GM10266 (cell line): ENCODE measurements around the gene ATP23.

ENCODE experiments used
- DNase-seq: peaks from one replicate; pipeline ENCODE4 v3.0.0; 2012; ENCODE audit errors: extremely low spot score
- TF ChIP-seq, protein P1 (sequence below): IDR thresholded peaks from 2 replicates; pipeline ENCODE4 v1.5.1; 2012; ENCODE audit warnings: mild to moderate bottlenecking, low read depth; ENCODE audit not compliant: control insufficient read depth, insufficient read depth; ENCODE audit errors: missing control alignments

The ATP23 gene

DNA sequence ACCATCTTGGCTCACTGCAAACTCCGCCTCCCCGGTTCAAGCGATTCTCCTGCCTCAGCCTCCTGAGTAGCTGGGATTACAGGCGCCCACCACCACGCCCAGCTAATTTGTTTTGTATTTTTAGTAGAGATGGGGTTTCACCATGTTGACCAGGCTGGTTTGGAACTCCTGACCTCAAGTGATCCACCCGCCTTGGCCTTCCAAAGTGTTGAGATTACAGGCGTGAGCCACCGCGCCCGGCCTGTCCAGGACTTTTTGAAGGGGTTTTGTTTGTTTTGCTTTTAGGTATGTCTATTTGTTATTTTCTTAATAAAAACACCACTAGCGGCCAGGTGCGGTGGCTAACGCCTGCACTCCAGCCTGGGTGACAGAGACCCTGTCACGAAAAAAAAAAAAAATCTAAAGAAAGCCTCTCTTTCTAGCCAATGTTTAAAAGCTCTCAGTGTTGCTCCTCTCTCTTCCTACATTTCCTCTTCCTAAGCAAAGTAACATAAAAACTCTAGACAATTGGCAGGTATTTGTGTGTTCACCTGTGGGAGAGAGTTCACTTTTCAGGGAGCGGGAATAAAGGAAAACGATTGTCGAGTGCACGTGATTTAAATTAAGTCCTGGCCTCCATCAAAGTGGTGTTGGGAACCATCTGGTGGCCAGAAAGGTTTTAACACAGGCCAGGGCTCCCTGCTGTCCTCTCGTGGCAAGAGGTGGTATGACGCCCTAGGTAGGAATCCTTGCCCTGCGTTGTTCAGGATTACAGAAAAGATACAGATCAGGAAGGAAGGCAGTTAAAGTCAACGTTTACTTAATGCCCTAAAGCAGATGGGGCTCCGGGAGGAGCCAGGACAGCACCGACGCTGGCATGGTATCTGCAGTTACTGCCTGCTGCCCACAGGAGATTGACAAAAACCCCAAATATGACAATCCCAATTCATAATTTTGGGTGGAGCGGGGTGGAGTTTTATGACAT lies 36.2 kb upstream of the ATP23 start:
- TF ChIP-seq, protein P1, sequence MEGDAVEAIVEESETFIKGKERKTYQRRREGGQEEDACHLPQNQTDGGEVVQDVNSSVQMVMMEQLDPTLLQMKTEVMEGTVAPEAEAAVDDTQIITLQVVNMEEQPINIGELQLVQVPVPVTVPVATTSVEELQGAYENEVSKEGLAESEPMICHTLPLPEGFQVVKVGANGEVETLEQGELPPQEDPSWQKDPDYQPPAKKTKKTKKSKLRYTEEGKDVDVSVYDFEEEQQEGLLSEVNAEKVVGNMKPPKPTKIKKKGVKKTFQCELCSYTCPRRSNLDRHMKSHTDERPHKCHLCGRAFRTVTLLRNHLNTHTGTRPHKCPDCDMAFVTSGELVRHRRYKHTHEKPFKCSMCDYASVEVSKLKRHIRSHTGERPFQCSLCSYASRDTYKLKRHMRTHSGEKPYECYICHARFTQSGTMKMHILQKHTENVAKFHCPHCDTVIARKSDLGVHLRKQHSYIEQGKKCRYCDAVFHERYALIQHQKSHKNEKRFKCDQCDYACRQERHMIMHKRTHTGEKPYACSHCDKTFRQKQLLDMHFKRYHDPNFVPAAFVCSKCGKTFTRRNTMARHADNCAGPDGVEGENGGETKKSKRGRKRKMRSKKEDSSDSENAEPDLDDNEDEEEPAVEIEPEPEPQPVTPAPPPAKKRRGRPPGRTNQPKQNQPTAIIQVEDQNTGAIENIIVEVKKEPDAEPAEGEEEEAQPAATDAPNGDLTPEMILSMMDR: peak; percentile 100
- peak; percentile 77 for DNase-seq

DNA sequence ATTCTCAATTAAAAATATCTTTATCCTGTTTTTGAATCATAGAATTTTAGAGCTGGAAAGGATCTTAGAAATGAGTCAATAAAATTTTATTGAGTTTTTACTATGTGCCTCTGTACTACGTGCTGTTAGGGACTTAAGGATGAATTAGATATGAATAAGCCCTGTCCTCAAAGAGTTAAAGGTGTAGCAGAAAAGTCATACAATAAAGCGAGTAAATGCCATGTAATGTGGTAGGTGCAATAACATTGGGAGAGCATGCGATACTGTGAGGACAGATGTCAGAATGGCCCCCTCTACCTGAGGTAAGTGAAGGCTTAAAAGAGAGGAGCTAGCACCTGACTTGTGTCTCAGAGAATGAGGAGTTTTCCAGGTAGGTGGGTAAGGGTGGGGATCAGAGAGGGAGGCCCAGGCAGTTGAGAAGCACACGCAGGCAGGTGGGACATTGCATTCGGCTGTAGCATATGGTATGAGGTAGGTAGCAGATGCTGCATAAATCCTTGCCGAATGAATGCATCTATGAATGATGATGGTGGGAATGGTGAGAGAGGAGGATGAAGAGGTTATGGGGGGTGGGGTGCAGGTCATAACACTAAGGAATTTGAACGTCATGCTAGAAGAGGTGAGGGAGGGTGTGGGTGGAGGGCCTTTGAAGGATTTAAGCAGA lies 35.4 kb upstream of the ATP23 start:
- DNase-seq: no peak
- TF ChIP-seq, protein P1: no peak

DNA sequence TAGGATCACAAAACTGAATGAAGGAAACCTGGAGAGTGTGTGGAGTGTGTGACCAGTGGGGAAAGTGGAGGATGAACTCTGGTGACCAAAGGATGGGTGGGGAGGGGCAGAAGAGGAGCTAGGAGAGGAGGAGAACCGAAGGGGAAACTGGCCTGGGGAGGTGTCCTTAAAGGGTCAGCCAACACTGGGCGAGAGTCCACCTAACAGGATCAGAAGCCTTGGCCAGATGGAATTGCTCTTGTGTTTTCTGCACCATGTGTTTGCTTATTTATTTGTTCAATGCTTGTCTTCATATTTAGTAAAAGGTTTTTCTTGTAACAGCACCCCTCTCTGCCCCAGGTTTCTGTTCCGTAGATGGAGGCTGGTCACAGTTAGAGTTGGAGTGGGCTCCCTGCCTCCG lies 34.5 kb upstream of the ATP23 start:
- TF ChIP-seq, protein P1: no peak
- no peak for DNase-seq

DNA sequence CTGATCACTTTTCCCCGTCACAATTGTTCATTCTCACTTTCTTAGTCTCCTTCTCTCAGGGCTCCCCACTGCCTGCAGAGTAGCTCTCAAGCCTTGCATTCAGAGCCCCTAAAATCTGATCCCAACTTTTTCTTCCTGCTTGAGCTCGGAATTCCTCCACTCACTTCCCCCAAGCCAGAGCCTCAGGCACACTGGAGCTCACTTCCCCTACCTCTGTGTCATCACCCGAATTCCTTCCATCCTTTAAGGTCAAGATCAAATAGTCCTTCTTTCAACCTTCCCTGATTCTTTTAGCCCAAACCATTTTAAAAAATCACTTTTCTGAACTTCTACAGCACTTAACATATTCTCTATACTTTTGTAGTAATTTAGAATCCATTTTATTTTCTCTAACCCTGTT lies 34.1 kb upstream of the ATP23 start:
- DNase-seq: no peak
- TF ChIP-seq, protein P1: no peak

DNA sequence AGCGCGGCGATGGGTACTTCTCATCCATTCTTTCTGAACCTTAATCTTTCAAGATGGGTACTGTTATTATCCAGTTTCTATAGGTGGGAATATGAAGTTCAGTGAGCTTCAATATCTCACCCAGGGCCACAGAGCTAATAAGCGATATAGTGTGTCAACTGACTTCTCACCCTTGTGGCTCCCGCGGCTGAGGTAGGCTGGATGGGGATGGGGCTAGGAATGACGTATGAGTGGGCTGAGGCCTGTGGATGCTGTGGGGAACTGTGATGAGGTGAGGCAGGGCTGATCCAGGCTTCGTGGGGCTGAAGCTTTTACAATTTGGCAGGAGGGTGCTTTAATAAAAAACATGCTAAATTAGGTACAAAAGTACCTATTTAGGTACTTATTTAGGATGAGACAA lies 32.9 kb upstream of the ATP23 start:
- TF ChIP-seq, protein P1: no peak
- no peak for DNase-seq

DNA sequence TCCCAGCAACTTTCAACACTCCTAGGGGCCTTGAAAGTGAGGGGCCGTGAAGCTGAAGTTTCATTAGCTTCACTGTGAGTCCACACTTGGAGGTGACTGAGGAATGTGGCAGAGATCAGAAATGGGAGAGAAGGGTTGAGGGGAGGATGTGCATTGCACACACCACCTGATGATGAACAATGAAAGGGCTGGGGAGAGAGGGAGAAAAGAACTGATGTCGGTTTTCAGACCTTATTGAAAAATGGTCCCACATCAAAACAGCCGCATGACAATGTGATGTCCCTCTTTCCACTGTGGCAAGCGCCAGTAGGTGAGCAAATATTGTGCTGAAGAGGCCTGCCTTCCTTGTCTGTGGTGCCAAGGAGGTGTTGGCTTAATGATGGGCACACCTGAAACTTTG lies 32.3 kb upstream of the ATP23 start:
- no peak for DNase-seq
- TF ChIP-seq, protein P1: no peak

DNA sequence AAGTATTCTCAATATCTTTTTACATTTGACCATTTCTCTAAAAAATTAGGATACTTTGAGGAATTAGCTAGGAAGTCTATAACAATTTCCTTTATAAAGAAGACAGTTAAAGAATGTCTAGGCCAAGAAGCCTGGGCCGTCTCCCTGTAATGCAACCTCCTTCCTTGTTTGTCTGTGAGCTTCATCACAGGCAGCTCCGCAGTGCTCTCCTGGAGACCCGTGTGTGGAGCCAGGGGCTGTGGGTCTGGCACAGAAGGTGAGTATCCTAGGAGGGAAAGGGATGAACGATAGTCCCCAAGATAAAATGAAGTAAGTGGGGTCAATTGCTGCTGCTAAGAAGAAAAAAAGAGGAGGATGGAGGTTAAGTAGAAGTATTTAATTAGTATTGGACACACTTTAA lies 31.8 kb upstream of the ATP23 start:
- TF ChIP-seq, protein P1: no peak
- no peak for DNase-seq
